ENCODE measurements around the gene HSPB1. TPM values are rescaled to one million over a fixed set of nuclear protein-coding genes. Genes with fewer than 3 reads are reported as not detected.

HSPB1 gene
- total RNA-seq, 3 donors from 2014 or later (not counting 1 experiment from before 2014, with no cell fraction given) = 14.4 to 15.9 (median 14.7) TPM

DNA sequence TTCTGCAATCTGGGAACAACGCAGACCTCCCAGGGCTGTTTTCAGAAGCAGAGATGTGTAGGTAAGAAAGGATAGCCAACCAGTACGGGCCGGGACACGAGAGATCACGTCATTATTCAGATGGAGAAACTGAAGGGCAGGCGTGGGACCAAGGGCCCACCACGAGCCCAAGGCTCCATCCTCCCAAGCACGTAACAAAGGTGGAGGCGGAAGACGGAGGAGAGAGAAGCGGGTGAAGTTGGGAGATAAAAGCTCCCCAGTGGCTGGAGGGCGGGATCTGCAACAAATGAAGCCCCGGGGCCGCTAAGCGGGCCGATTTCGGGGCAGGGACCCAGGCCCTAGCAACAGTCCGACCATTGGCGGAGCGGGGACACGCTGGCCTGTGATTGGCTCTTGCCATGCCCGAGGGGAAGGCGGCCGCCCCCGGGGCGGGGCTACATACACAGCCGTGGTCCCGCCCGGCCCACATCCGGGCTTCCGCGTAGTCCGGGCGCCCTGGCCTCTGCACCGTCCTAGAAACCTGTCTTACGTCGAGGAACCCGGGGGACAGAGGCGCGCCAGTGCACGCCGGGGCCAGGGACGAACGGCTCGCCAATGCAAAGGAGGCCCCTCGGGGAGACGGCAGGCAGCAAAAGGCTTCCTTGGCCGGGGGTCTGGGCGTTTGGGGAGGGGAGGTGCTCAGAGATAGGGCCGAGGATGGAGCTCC, 15.5 kb downstream of the HSPB1 start:
- peaks cover 25% of the 10 kb centered on the region for H3K4me1 ChIP-seq (ENCODE audit: control insufficient read depth, insufficient read depth, low read length)
- Mint-ChIP-seq H3K4me1 (peaks cover 27 to 29% of the 10 kb centered on the region in 2 donors), H3K27me3 (ENCODE audit: low read depth in 2 of 2) (no peaks in the 10 kb centered on the region), H3K36me3 (no peaks in the 10 kb centered on the region), H3K9me3 (no peaks in the 10 kb centered on the region), H3K27ac (peak overlapping the region; percentile 84 to 96), H3K4me3 (peak overlapping the region; percentile 86)
- H3K27me3 ChIP-seq (ENCODE audit: control insufficient read depth, insufficient read depth, low read length) = no peaks in the 10 kb centered on the region
- TF ChIP-seq, protein P1, sequence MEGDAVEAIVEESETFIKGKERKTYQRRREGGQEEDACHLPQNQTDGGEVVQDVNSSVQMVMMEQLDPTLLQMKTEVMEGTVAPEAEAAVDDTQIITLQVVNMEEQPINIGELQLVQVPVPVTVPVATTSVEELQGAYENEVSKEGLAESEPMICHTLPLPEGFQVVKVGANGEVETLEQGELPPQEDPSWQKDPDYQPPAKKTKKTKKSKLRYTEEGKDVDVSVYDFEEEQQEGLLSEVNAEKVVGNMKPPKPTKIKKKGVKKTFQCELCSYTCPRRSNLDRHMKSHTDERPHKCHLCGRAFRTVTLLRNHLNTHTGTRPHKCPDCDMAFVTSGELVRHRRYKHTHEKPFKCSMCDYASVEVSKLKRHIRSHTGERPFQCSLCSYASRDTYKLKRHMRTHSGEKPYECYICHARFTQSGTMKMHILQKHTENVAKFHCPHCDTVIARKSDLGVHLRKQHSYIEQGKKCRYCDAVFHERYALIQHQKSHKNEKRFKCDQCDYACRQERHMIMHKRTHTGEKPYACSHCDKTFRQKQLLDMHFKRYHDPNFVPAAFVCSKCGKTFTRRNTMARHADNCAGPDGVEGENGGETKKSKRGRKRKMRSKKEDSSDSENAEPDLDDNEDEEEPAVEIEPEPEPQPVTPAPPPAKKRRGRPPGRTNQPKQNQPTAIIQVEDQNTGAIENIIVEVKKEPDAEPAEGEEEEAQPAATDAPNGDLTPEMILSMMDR (IDR thresholded peaks at IDR 0.05) = no peak
- 0% methylated on average over 50 of the region's 50 CpGs for WGBS (ENCODE audit: insufficient coverage)
- intact Hi-C loops (cut with micrococcal nuclease) = loop anchor here (1.0 to 10.0 kb wide), 3 partner anchors 27 to 273 kb away; partner anchors contain the start of genes MDH2 and STYXL1
- H3K27ac ChIP-seq (ENCODE audit: low read length) = peak overlapping the region; percentile 88
- no peaks in the 10 kb centered on the region for H3K9me3 ChIP-seq (ENCODE audit: control insufficient read depth, insufficient read depth, low read length)
- H3K4me3 ChIP-seq (ENCODE audit: low read length) = peak overlapping the region; percentile 91
- ATAC-seq (peak; percentile 90 to 97 (median 93)), DNase-seq (peak; percentile 96 to 97)
- no peaks in the 10 kb centered on the region for H3K36me3 ChIP-seq (ENCODE audit: control insufficient read depth, insufficient read depth, low read length)

DNA sequence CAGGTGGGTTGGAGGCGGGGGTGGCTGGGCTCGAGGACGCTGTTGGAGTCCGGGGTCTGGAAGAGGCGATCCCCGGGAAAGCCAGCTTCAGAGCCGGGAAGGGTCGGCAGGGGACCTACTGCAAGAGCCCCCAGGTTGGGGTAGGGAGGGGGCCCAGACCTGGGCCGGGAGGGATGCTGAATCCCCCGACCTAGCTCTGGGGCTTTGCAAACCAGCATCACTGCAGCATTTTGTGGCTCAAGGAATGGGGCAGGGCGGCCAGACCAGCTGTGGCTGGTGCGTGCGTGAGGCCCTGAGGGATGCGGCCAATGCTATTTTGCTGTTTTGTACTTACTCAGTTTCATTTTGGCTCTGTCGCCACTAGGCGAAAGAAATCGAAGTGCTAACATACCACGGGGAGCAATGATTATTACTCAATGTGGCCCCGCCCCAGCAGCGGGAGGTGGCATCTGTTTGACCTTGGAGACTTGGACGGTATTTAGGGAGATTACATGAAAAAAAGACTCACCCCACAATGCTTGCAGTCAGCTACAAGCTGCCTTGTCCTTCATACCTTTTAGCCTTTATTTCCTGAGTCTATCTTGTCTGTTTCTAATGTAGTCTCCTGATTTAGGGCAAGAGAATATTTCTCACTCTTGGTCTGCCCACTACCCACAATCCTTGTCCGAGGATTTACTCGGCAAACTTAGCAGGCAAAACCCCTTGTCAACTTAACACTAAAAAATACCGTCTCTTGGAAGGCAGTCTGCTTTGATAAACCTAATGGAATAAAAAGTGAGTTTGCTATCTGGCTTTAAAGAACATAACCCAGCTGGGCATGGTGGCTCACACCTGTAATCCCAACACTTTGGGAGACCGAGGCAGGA, 16.2 kb downstream of the HSPB1 start:
- no peaks in the 10 kb centered on the region for H3K36me3 Mint-ChIP-seq

DNA sequence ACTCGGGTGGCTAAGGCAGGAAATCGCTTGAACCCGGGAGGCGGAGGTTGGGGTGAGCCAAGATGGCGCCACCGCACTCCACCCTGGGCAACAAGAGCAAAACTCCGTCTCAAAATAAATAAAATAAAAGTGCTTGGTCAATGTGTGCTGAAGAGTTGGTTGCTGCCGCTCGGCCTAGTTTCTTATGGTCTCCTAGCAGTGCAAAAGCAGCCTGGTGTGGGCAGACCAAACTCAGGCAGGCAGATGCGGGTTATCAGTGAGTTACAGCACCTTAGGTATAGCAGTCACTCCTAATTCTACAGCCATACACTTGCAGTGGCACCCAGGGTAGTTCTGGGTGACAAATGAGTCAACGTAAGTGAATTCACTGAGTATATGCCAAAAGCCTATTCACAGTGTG, 22.6 kb downstream of the HSPB1 start:
- intact Hi-C loops (cut with micrococcal nuclease) = no loop called here
- Mint-ChIP-seq H3K27me3 (ENCODE audit: low read depth in 2 of 2) (no peaks in the 10 kb centered on the region), H3K4me3 (no peak overlapping the region), H3K4me1 (peaks cover 19 to 32% of the 10 kb centered on the region in 2 donors), H3K9me3 (no peaks in the 10 kb centered on the region), H3K36me3 (peaks cover 23% of the 10 kb centered on the region), H3K27ac (no peak overlapping the region)
- H3K4me1 ChIP-seq (ENCODE audit: control insufficient read depth, insufficient read depth, low read length) = no peaks in the 10 kb centered on the region
- H3K9me3 ChIP-seq (ENCODE audit: control insufficient read depth, insufficient read depth, low read length) = no peaks in the 10 kb centered on the region
- TF ChIP-seq, protein P1 (IDR thresholded peaks at IDR 0.05) = no peak
- no peak for DNase-seq
- 95% methylated on average over 11 of the region's 11 CpGs for WGBS (ENCODE audit: insufficient coverage)
- no peak for ATAC-seq
- H3K4me3 ChIP-seq (ENCODE audit: low read length) = no peak overlapping the region
- H3K27me3 ChIP-seq (ENCODE audit: control insufficient read depth, insufficient read depth, low read length) = no peaks in the 10 kb centered on the region
- peaks cover 26% of the 10 kb centered on the region for H3K36me3 ChIP-seq (ENCODE audit: control insufficient read depth, insufficient read depth, low read length)
- no peak overlapping the region for H3K27ac ChIP-seq (ENCODE audit: low read length)

More for the DNA sequence above, 16.2 kb downstream of the HSPB1 start:
- Histone ChIP-seq H3K27me3 (ENCODE audit: control insufficient read depth, insufficient read depth, low read length) (no peaks in the 10 kb centered on the region), H3K4me1 (ENCODE audit: control insufficient read depth, insufficient read depth, low read length) (peaks cover 25% of the 10 kb centered on the region), H3K9me3 (ENCODE audit: control insufficient read depth, insufficient read depth, low read length) (no peaks in the 10 kb centered on the region), H3K36me3 (ENCODE audit: control insufficient read depth, insufficient read depth, low read length) (no peaks in the 10 kb centered on the region), H3K27ac (ENCODE audit: low read length) (peak overlapping the region; percentile 88), H3K4me3 (ENCODE audit: low read length) (peak overlapping the region; percentile 91)
- peaks cover 29 to 31% of the 10 kb centered on the region in 2 donors for H3K4me1 Mint-ChIP-seq
- H3K4me3 Mint-ChIP-seq = peak overlapping the region; percentile 86
- H3K27ac Mint-ChIP-seq = peak overlapping the region; percentile 84 to 96
- WGBS (ENCODE audit: insufficient coverage) = 5% methylated on average over 21 of the region's 25 CpGs
- intact Hi-C loops (cut with micrococcal nuclease) = loop anchor here (1.0 to 10.0 kb wide), 3 partner anchors 27 to 274 kb away; partner anchors contain the start of genes MDH2 and STYXL1
- TF ChIP-seq, protein P1 (IDR thresholded peaks at IDR 0.05) = peak; percentile 24
- H3K9me3 Mint-ChIP-seq = no peaks in the 10 kb centered on the region
- DNase-seq (peak; percentile 58 to 82), ATAC-seq (peak; percentile 41 to 60 (median 45))
- H3K27me3 Mint-ChIP-seq (ENCODE audit: low read depth in 2 of 2) = no peaks in the 10 kb centered on the region
